GM19239 (cell line): ENCODE measurements around the gene ZNF182.
"Not testable (repeated sequence)": the region's sequence is repeated elsewhere in the genome, so short reads cannot be mapped to it uniquely, and the experiment has no call there.

Experiments used
- DNase-seq: peaks from one replicate; pipeline ENCODE4 v3.0.0; 2011; ENCODE audit warnings: low spot score; ENCODE audit not compliant: insufficient read length
- FAIRE-seq: peaks from 2 replicates; lab custom pipeline; 2011; peaks lifted over from hg19 to GRCh38; lab: Jason Lieb, UNC

Gene ZNF182

GRCh38 chrX:47931970-47932369 is 71.8 kb downstream of the ZNF182 start:
- FAIRE-seq, result not testable (repeated sequence)

GRCh38 chrX:47927212-47927611 is 76.6 kb downstream of the ZNF182 start:
- no peak for DNase-seq
- no peak for FAIRE-seq

More at GRCh38 chrX:47931970-47932369, 71.8 kb downstream of the ZNF182 start:
- DNase-seq, result not testable (repeated sequence)
